HEK293T (cell line): ENCODE data around the gene RASSF8.

Source experiments
- ARNT ChIP-seq: fragments of 450-650 bp; IDR thresholded peaks from 2 replicates; pipeline ENCODE4 v1.6.1; 2017; ENCODE audit warnings: mild to moderate bottlenecking
- BHLHE40 ChIP-seq: fragments of 450-650 bp; IDR thresholded peaks from 2 replicates; pipeline ENCODE4 v1.6.1; 2016; ENCODE audit warnings: mild to moderate bottlenecking, moderate library complexity, borderline replicate concordance
- ELF4 ChIP-seq: fragments of 450-650 bp; IDR thresholded peaks from 2 replicates; pipeline ENCODE4 v1.6.1; 2017; ENCODE audit warnings: antibody characterized with exemption
- FOXA1 ChIP-seq: fragments of 450-650 bp; IDR thresholded peaks from 2 replicates; pipeline ENCODE4 v1.6.1; 2016; ENCODE audit warnings: mild to moderate bottlenecking
- FOXK2 ChIP-seq: fragments of 450-650 bp; IDR thresholded peaks from 2 replicates; pipeline ENCODE4 v1.6.1; 2016; ENCODE audit warnings: mild to moderate bottlenecking
- FOXM1 ChIP-seq: fragments of 450-650 bp; IDR thresholded peaks from 2 replicates; pipeline ENCODE4 v1.6.1; 2017; ENCODE audit warnings: mild to moderate bottlenecking, borderline replicate concordance
- HDGF ChIP-seq: fragments of 450-650 bp; IDR thresholded peaks from 2 replicates; pipeline ENCODE4 v1.6.1; 2017; ENCODE audit warnings: antibody characterized with exemption, borderline replicate concordance
- LEF1 ChIP-seq: fragments of 450-650 bp; IDR thresholded peaks from 2 replicates; pipeline ENCODE4 v1.6.1; 2017; ENCODE audit warnings: mild to moderate bottlenecking, borderline replicate concordance
- SP1 ChIP-seq: fragments of 450-650 bp; IDR thresholded peaks from 2 replicates; pipeline ENCODE4 v1.6.1; 2017
- TARDBP ChIP-seq: fragments of 450-650 bp; IDR thresholded peaks from 2 replicates; pipeline ENCODE4 v1.6.1; 2016
- ZNF384 ChIP-seq: fragments of 450-650 bp; IDR thresholded peaks from 2 replicates; pipeline ENCODE4 v1.6.1; 2016
- TF ChIP-seq, protein P1 (sequence below): fragments of 450-650 bp; IDR thresholded peaks from 2 replicates; pipeline ENCODE4 v1.6.1; 2016

DNA sequence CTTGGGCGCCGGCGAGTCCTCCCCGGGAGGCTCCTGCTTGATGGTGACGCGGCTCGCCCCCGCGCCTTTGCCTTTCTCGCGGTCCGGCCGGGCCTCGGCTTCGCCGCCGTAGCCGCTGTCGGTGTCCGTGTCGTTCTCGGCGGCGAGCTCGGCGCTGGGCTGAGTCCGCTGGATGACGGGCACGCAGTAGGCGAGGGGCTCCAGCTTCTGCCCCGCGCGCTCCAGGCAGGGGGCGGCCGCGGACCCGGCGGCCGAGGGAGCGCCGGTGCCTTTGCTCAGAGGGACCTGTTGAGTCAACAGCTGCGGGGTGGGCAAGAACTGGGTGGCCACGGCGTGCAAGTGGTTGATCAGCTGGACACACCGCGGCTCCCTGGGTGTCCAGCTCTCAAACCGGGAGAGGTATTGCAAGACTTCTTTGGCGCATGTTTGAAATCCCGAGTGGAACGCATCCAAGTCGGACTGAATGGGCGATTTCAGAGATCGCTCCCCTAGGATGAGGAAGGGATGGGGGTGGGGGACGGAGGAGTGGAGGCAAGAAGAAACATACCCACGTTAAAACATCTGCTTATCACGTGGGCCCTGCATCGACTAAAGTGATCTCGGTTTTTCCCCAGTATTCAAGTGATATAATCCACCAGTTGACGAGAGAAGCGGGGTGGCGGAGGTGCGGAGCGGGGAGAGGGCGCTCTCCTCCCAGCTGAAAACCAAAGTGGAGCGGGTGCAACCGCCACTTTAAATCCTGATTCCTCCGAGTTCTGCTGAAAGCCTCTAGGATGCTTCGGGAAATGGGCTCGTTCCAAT, 164.4 kb downstream of the RASSF8 start:
- TF ChIP-seq TARDBP (no peak), ELF4 (no peak), FOXA1 (no peak), BHLHE40 (no peak), SP1 (no peak), FOXM1 (no peak), FOXK2 (no peak), ARNT (no peak), HDGF (no peak), ZNF384 (no peak), LEF1 (no peak)
- TF ChIP-seq, protein P1, sequence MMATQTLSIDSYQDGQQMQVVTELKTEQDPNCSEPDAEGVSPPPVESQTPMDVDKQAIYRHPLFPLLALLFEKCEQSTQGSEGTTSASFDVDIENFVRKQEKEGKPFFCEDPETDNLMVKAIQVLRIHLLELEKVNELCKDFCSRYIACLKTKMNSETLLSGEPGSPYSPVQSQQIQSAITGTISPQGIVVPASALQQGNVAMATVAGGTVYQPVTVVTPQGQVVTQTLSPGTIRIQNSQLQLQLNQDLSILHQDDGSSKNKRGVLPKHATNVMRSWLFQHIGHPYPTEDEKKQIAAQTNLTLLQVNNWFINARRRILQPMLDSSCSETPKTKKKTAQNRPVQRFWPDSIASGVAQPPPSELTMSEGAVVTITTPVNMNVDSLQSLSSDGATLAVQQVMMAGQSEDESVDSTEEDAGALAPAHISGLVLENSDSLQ, result no peak
